GM12878 (cell line): ENCODE results near the gene MAPK8.

Source experiments
- EZH2 ChIP-seq: IDR thresholded peaks from 2 replicates; pipeline ENCODE4 v1.6.1; 2012; ENCODE audit warnings: low read depth, mild to moderate bottlenecking, control low read depth, inconsistent platforms, low read length, borderline replicate concordance; ENCODE audit not compliant: control insufficient read depth
- MXI1 ChIP-seq: fragments of 150-350 bp; IDR thresholded peaks from 2 replicates; pipeline ENCODE4 v1.6.1; 2011; ENCODE audit warnings: low read depth, mild to moderate bottlenecking, inconsistent platforms, low read length, improper control_type of control experiment
- NR2C1 ChIP-seq: fragments of 450-650 bp; IDR thresholded peaks from 2 replicates; pipeline ENCODE4 v1.6.1; 2017; ENCODE audit warnings: antibody characterized with exemption, mild to moderate bottlenecking, moderate library complexity
- TAF1 ChIP-seq: IDR thresholded peaks from 2 replicates; pipeline ENCODE4 v1.6.1; 2011; ENCODE audit warnings: mild to moderate bottlenecking, low read depth, low read length, borderline replicate concordance

GRCh38 chr10:48430402-48430993 is 124.0 kb downstream of the MAPK8 start:
- no peak for TF ChIP-seq NR2C1
- no peak for TF ChIP-seq TAF1
- TF ChIP-seq MXI1, result no peak
- no peak for TF ChIP-seq EZH2
